Glutamatergic neuron (in vitro differentiated cells): ENCODE results near the gene OSR1. TPM values are rescaled to one million over a fixed set of nuclear protein-coding genes. Genes with fewer than 3 reads are reported as not detected.

Experiments used
- DNase-seq: peaks from one replicate; pipeline ENCODE4 v3.0.0; 2022
- H3K27ac Mint-ChIP-seq: one replicate; pipeline ENCODE4 v1.8.0; 2020; ENCODE audit warnings: mild to moderate bottlenecking, mixed read lengths, inconsistent platforms; ENCODE audit not compliant: unreplicated experiment
- H3K27me3 Mint-ChIP-seq: one replicate; pipeline ENCODE4 v1.8.0; 2020; ENCODE audit warnings: mild to moderate bottlenecking, moderate library complexity, mixed read lengths, inconsistent platforms; ENCODE audit not compliant: unreplicated experiment
- H3K36me3 Mint-ChIP-seq: one replicate; pipeline ENCODE4 v1.8.0; 2020; ENCODE audit warnings: mild to moderate bottlenecking, mixed read lengths, inconsistent platforms; ENCODE audit not compliant: unreplicated experiment
- H3K4me1 Mint-ChIP-seq: one replicate; pipeline ENCODE4 v1.8.0; 2020; ENCODE audit warnings: mild to moderate bottlenecking, low read depth, mixed read lengths, inconsistent platforms; ENCODE audit not compliant: unreplicated experiment
- H3K4me3 Mint-ChIP-seq: one replicate; pipeline ENCODE4 v1.8.0; 2020; ENCODE audit warnings: mild to moderate bottlenecking, mixed read lengths, inconsistent platforms; ENCODE audit not compliant: unreplicated experiment
- H3K9me3 Mint-ChIP-seq: one replicate; pipeline ENCODE4 v1.8.0; 2020; ENCODE audit warnings: mild to moderate bottlenecking, moderate library complexity, mixed read lengths, inconsistent platforms; ENCODE audit not compliant: unreplicated experiment
- CTCF ChIP-seq: fragments of 200-600 bp; sonication (generic); IDR thresholded peaks from one replicate; pipeline ENCODE4 v1.5.0; 2021; ENCODE audit not compliant: partially characterized antibody, unreplicated experiment
- total RNA-seq: library from RNA; stranded (reverse); fragmentation: NEBNext Ultra II Directional; extraction: Animal tissue kit (Norgen Biotek cat#: 25700); gene quantifications from one replicate; pipeline ENCODE4 v1.2.1, GENCODE V29; 2021; ENCODE audit not compliant: unreplicated experiment

Gene OSR1
- total RNA-seq, 1 donor from 2014 or later = 0.42 TPM

- H3K4me1 Mint-ChIP-seq = peaks cover 9% of the 10 kb centered on the region
- peak overlapping the region; percentile 61 for H3K4me3 Mint-ChIP-seq
- peaks cover 2% of the 10 kb centered on the region for H3K36me3 Mint-ChIP-seq
- no peak overlapping the region for H3K27ac Mint-ChIP-seq
- peaks cover 44% of the 10 kb centered on the region for H3K27me3 Mint-ChIP-seq
- peak; percentile 23 for DNase-seq
- no peak for TF ChIP-seq CTCF
- H3K9me3 Mint-ChIP-seq = peaks cover 10% of the 10 kb centered on the region
Measured at GRCh38 chr2:19356545-19357401, 1.6 kb downstream of the OSR1 start.

GRCh38 chr2:19355931-19356544 lies 2.4 kb downstream of the OSR1 start:
- no peak for TF ChIP-seq CTCF
- no peak overlapping the region for H3K27ac Mint-ChIP-seq
- peaks cover 10% of the 10 kb centered on the region for H3K4me1 Mint-ChIP-seq
- H3K9me3 Mint-ChIP-seq = peaks cover 10% of the 10 kb centered on the region
- H3K36me3 Mint-ChIP-seq = no peaks in the 10 kb centered on the region
- no peak for DNase-seq
- peaks cover 44% of the 10 kb centered on the region for H3K27me3 Mint-ChIP-seq
- peak overlapping the region; percentile 61 for H3K4me3 Mint-ChIP-seq

GRCh38 chr2:19355416-19355821 lies 3.0 kb downstream of the OSR1 start:
- no peak for DNase-seq
- H3K9me3 Mint-ChIP-seq = peaks cover 10% of the 10 kb centered on the region
- H3K4me3 Mint-ChIP-seq = no peak overlapping the region
- H3K36me3 Mint-ChIP-seq = no peaks in the 10 kb centered on the region
- no peak for TF ChIP-seq CTCF
- H3K4me1 Mint-ChIP-seq = peaks cover 10% of the 10 kb centered on the region
- H3K27ac Mint-ChIP-seq = no peak overlapping the region
- H3K27me3 Mint-ChIP-seq = peaks cover 46% of the 10 kb centered on the region

- no peak overlapping the region for H3K4me3 Mint-ChIP-seq
- no peaks in the 10 kb centered on the region for H3K36me3 Mint-ChIP-seq
- peaks cover 10% of the 10 kb centered on the region for H3K9me3 Mint-ChIP-seq
- TF ChIP-seq CTCF = no peak
- peaks cover 10% of the 10 kb centered on the region for H3K4me1 Mint-ChIP-seq
- H3K27me3 Mint-ChIP-seq = peaks cover 44% of the 10 kb centered on the region
- no peak overlapping the region for H3K27ac Mint-ChIP-seq
- DNase-seq = no peak
Measured at GRCh38 chr2:19355014-19355405, 3.4 kb downstream of the OSR1 start.

- no peak overlapping the region for H3K27ac Mint-ChIP-seq
- no peak overlapping the region for H3K4me3 Mint-ChIP-seq
- H3K9me3 Mint-ChIP-seq = peaks cover 10% of the 10 kb centered on the region
- TF ChIP-seq CTCF = no peak
- no peak for DNase-seq
- no peaks in the 10 kb centered on the region for H3K36me3 Mint-ChIP-seq
- H3K27me3 Mint-ChIP-seq = peaks cover 50% of the 10 kb centered on the region
- H3K4me1 Mint-ChIP-seq = peaks cover 10% of the 10 kb centered on the region
Measured at GRCh38 chr2:19353721-19354050, 4.7 kb downstream of the OSR1 start.
